Measurements from ENCODE around the gene GALR1.

GALR1 gene

GRCh38 chr18:77308216-77308615 lies 58.6 kb downstream of the GALR1 start:
- TF ChIP-seq, protein P1, sequence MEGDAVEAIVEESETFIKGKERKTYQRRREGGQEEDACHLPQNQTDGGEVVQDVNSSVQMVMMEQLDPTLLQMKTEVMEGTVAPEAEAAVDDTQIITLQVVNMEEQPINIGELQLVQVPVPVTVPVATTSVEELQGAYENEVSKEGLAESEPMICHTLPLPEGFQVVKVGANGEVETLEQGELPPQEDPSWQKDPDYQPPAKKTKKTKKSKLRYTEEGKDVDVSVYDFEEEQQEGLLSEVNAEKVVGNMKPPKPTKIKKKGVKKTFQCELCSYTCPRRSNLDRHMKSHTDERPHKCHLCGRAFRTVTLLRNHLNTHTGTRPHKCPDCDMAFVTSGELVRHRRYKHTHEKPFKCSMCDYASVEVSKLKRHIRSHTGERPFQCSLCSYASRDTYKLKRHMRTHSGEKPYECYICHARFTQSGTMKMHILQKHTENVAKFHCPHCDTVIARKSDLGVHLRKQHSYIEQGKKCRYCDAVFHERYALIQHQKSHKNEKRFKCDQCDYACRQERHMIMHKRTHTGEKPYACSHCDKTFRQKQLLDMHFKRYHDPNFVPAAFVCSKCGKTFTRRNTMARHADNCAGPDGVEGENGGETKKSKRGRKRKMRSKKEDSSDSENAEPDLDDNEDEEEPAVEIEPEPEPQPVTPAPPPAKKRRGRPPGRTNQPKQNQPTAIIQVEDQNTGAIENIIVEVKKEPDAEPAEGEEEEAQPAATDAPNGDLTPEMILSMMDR (IDR thresholded peaks at IDR 0.05; ENCODE audit: borderline replicate concordance, extremely low read depth, low read length, poor library complexity, severe bottlenecking), result no peak
- TF ChIP-seq EZH2 (IDR thresholded peaks at IDR 0.05; ENCODE audit: borderline replicate concordance, low read depth, low read length, severe bottlenecking), result no peak
- no peaks in the 10 kb centered on the region for H3K4me1 ChIP-seq (ENCODE audit: insufficient read depth, low read length)
- no peak overlapping the region for H3K4me2 ChIP-seq (ENCODE audit: insufficient read depth, low read length)
- H3K4me3 ChIP-seq (ENCODE audit: low read depth in 1 of 2, low read length in 2 of 2), result no peak overlapping the region
- H3K27ac ChIP-seq (ENCODE audit: low read length), result no peak overlapping the region
- H3K79me2 ChIP-seq (ENCODE audit: insufficient read depth, low read length), result no peaks in the 10 kb centered on the region
- no peaks in the 10 kb centered on the region for H3K9me3 ChIP-seq (ENCODE audit: insufficient read depth, low read length, severe bottlenecking)
- ATAC-seq (ENCODE audit: insufficient read depth, low read depth), result no peak
- no peak for DNase-seq
- no peak overlapping the region for H2AFZ ChIP-seq (ENCODE audit: low read depth, low read length)
- no peaks in the 10 kb centered on the region for H3K36me3 ChIP-seq (ENCODE audit: insufficient read depth, low read length)
- no peak overlapping the region for H3K9ac ChIP-seq (ENCODE audit: low read depth, low read length)
- no peaks in the 10 kb centered on the region for H4K20me1 ChIP-seq (ENCODE audit: insufficient read depth, low read length)
- no peaks in the 10 kb centered on the region for H3K27me3 ChIP-seq (ENCODE audit: insufficient read depth, low read length, poor library complexity)

DNA sequence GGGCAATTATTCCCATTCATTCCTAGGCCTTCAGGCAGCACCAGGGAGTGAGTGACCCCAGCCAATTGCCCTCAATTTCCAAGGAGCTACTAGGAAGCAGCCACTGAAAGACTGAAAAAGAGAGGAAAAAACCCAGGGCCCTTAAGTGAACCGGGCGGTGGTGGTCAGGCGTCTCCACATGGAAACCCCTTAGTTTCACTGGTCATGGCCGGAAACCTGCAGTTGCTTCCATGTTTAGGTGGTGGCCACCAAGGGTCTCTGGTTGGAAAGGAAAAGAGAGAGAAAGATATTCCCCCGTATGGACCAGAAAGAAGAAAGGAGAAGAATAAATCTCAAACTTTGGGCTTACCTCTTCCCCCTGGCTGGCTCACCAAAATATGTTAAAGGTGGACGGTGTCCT lies 64.9 kb downstream of the GALR1 start:
- Histone ChIP-seq H3K27ac (ENCODE audit: low read length) (no peak overlapping the region), H3K27me3 (ENCODE audit: insufficient read depth, low read length, poor library complexity) (no peaks in the 10 kb centered on the region), H2AFZ (ENCODE audit: low read depth, low read length) (no peak overlapping the region), H3K9ac (ENCODE audit: low read depth, low read length) (no peak overlapping the region), H3K4me2 (ENCODE audit: insufficient read depth, low read length) (no peak overlapping the region), H3K9me3 (ENCODE audit: insufficient read depth, low read length, severe bottlenecking) (no peaks in the 10 kb centered on the region), H3K36me3 (ENCODE audit: insufficient read depth, low read length) (no peaks in the 10 kb centered on the region), H3K4me1 (ENCODE audit: insufficient read depth, low read length) (no peaks in the 10 kb centered on the region), H3K79me2 (ENCODE audit: insufficient read depth, low read length) (no peaks in the 10 kb centered on the region), H3K4me3 (ENCODE audit: low read depth in 1 of 2, low read length in 2 of 2) (no peak overlapping the region), H4K20me1 (ENCODE audit: insufficient read depth, low read length) (no peaks in the 10 kb centered on the region)
- no peak for ATAC-seq (ENCODE audit: insufficient read depth, low read depth)
- no peak for DNase-seq
- TF ChIP-seq, protein P1 (IDR thresholded peaks at IDR 0.05; ENCODE audit: borderline replicate concordance, extremely low read depth, low read length, poor library complexity, severe bottlenecking), result no peak
- TF ChIP-seq EZH2 (IDR thresholded peaks at IDR 0.05; ENCODE audit: borderline replicate concordance, low read depth, low read length, severe bottlenecking), result no peak

DNA sequence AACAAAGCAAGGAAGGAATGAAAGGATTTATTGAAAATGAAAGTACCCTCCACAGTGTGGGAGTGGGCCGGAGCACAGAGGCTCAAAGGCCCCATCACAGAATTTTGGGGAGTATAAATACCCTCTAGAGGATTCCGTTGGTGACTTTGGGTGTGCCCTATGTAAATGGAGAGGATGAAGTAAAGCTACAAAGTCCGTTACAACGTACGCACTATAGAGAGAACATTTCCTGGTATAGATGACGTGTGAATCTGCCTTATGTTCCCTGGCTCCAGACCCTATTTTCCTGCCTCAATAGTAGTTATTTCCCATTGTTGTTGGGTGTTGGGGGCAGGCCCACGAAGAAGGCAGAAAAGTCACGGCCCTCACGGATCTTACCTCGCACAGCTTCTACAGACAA lies 65.3 kb downstream of the GALR1 start:
- no peaks in the 10 kb centered on the region for H3K27me3 ChIP-seq (ENCODE audit: insufficient read depth, low read length, poor library complexity)
- no peaks in the 10 kb centered on the region for H3K79me2 ChIP-seq (ENCODE audit: insufficient read depth, low read length)
- no peak for TF ChIP-seq EZH2 (IDR thresholded peaks at IDR 0.05; ENCODE audit: borderline replicate concordance, low read depth, low read length, severe bottlenecking)
- TF ChIP-seq, protein P1 (IDR thresholded peaks at IDR 0.05; ENCODE audit: borderline replicate concordance, extremely low read depth, low read length, poor library complexity, severe bottlenecking), result no peak
- H3K27ac ChIP-seq (ENCODE audit: low read length), result no peak overlapping the region
- no peak overlapping the region for H3K9ac ChIP-seq (ENCODE audit: low read depth, low read length)
- no peaks in the 10 kb centered on the region for H3K9me3 ChIP-seq (ENCODE audit: insufficient read depth, low read length, severe bottlenecking)
- no peaks in the 10 kb centered on the region for H3K36me3 ChIP-seq (ENCODE audit: insufficient read depth, low read length)
- H4K20me1 ChIP-seq (ENCODE audit: insufficient read depth, low read length), result no peaks in the 10 kb centered on the region
- no peak for ATAC-seq (ENCODE audit: insufficient read depth, low read depth)
- no peak for DNase-seq
- H3K4me3 ChIP-seq (ENCODE audit: low read depth in 1 of 2, low read length in 2 of 2), result no peak overlapping the region
- H3K4me2 ChIP-seq (ENCODE audit: insufficient read depth, low read length), result no peak overlapping the region
- no peaks in the 10 kb centered on the region for H3K4me1 ChIP-seq (ENCODE audit: insufficient read depth, low read length)
- no peak overlapping the region for H2AFZ ChIP-seq (ENCODE audit: low read depth, low read length)

DNA sequence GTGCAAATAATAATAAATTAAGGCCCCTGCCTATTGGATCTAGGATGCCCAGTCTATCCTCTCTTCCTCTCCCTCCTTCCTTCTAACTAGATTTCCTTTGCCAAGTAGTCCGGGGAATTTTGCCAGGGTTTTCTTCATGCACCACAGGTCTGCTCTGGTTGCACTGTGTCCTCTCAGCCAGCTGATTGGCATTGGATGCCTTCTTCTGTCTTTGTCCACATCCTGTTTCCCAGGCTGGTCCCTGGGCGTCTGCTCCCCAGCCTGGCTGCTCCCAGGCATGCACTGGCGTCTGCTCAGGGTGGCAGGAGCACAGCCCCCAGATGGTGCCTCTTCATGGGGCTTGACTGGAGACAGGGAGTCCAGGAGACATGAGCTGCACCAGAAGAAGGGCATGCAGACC lies 66.4 kb downstream of the GALR1 start:
- Histone ChIP-seq H3K4me3 (ENCODE audit: low read depth in 1 of 2, low read length in 2 of 2) (no peak overlapping the region), H3K4me1 (ENCODE audit: insufficient read depth, low read length) (no peaks in the 10 kb centered on the region), H3K9me3 (ENCODE audit: insufficient read depth, low read length, severe bottlenecking) (no peaks in the 10 kb centered on the region), H4K20me1 (ENCODE audit: insufficient read depth, low read length) (no peaks in the 10 kb centered on the region), H3K27ac (ENCODE audit: low read length) (no peak overlapping the region), H2AFZ (ENCODE audit: low read depth, low read length) (no peak overlapping the region), H3K79me2 (ENCODE audit: insufficient read depth, low read length) (no peaks in the 10 kb centered on the region), H3K27me3 (ENCODE audit: insufficient read depth, low read length, poor library complexity) (no peaks in the 10 kb centered on the region), H3K36me3 (ENCODE audit: insufficient read depth, low read length) (no peaks in the 10 kb centered on the region), H3K9ac (ENCODE audit: low read depth, low read length) (no peak overlapping the region), H3K4me2 (ENCODE audit: insufficient read depth, low read length) (no peak overlapping the region)
- ATAC-seq (ENCODE audit: insufficient read depth, low read depth) (no peak), DNase-seq (no peak)
- TF ChIP-seq, protein P1 (IDR thresholded peaks at IDR 0.05; ENCODE audit: borderline replicate concordance, extremely low read depth, low read length, poor library complexity, severe bottlenecking), result no peak
- TF ChIP-seq EZH2 (IDR thresholded peaks at IDR 0.05; ENCODE audit: borderline replicate concordance, low read depth, low read length, severe bottlenecking), result no peak
